Fibroblast of skin of back (primary cell): ENCODE results near the gene IL9R.
"Not testable (repeated sequence)": the region's sequence is repeated elsewhere in the genome, so short reads cannot be mapped to it uniquely, and the experiment has no call there.

Experiments
- DNase-seq: peaks from one replicate; pipeline ENCODE4 v3.0.0-alpha.2; 2013

Gene IL9R

DNA sequence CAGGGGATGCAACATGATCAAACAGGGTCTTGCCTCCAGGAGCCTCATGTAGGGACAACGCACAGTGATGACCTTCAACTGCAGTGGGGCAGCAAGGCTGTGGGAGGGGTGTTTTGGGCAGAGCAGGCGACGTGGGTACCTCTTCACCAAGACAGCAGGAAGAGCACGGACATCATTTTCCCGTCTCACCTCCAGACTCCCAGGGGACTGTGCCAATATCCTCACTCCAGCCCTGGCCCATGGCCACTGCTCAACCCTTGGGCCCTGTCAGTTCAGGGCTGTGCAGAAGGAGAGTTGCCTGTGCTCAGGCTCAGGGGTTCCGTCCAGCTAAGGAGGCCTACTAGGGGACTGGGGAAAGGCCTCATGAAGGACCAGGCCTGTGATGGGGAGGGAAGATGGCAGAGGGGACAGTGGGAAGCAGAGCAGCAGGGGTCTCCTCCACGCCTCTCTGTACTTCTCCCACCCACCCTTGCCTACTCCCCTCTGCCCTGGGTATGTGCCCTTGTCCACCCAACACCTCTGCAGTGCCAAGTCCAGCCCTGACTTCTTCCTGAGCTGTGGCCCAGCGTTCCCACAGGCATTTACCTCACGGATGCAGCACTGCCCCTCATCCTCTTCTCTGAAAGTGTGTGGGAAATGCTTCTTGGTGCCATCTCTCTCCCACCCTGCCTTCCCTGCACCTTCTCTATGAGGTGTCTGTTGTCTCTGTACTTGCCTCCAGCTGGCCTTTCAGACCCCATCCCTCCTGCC is 1.4 kb downstream of the IL9R start:
- DNase-seq, result no peak

DNA sequence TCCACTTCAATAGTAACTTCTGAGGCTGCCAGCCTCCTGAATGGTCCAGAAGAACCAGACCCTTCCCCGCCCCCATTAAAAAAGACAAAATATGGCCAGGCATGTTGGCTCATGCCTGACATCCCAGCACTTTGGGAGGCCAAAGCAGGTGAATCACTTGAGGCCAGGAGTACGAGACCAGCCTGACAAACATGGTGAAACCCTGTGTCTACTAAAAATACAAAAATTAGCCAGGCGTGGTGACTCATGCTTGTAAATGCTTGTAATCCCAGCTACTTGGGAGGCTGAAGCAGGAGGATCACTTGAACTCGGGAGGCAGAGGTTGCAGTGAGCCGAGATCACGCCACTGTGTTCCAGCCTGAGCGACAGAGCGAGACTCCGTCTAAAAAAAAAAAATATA is 2.3 kb downstream of the IL9R start:
- DNase-seq, result not testable (repeated sequence)

DNA sequence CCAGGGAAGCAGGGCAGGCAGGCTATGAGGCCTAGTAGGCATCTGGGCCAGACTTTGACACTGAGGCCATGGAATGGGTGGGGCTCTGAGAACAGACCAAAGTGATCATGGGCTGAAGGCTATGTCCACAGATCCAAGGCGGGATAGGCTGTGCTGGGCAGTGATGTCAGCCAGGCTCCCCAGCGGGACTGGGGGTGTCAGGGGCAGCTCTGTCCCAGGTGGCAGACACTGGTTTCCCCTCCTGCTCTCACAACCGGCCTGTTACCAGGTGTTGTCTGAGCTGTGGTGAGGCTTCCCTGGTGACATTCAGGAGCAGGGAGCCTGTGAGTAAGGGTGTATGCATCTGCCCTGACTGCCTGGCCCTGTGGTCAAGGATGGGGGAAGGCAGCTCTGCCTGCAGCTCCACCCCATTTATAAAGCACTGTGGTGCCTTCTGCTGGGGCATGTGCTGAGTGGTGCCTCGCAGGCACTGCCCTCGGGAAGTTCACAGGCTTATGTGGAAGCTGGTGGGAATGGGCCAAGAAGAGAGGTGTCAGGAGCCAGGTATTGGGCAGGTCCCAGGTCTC is 2.9 kb downstream of the IL9R start:
- DNase-seq, result no peak

DNA sequence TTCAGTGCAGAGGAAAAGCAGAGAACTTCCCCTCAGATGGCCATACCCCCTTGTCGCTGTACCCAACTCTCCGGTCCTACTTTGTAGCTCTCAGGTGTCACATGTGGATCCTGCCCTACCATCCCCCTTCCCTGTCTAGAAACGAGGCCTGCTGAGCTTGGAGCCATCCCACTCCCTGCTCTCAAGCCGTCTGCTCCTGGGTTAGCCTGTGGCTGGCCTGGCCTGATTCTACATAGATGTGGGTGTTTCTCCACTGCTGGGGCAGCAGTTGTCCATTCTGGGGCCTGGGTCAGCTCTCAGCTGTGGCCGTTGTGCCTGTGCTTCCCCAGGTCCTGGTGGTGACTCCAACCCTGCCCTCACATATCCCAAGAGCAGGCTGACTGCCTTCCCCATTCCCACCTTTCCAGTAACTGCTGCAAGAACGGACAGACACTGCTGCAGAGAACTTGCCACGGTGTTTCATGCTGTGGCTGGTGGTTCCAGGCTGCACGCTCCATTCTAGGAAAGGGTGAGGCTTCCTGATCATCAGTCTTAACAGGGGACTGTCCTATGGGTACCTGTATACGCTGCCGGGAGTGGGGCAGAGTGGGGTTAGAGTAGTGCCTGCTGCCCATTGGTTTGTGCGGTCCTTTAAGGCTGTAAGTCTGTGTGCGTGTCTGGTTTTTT is 3.6 kb downstream of the IL9R start:
- DNase-seq, result no peak

DNA sequence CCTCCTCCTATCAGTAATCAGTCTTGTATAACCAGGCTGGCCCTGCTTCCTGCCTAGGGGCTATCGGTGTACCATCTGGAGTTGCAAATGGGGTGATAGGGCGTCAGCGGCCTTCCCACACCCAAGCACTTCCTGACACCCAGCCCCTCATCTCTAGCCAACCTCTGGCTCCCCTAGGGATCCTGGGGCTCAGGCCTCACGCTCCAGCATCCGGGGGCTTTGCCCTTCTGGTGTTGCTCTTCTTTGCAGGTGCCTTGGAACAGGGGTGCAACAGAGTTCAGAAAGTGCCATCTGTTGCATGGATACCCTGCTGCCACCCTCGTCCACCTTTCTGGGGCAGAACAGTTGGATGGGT is 4.1 kb downstream of the IL9R start:
- no peak for DNase-seq

DNA sequence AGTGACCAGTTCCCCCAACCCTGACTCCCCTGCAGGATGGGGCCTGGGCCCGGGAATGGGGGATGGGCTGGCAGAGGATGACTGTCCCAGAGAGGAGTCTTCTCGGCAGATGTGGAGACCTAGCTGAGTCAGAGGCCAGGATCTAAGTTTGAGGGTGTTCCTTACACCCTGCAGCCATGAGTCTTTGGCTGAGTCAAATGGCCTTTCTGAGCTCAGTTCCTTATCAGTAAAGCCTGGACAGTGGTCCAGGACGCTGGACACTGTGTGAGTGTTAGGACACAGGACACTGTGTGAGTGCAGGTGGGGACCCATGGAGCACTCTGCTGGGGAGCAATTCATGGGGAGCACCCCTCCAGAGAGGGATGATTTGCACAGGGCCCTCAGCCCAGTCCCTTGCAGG is 5.0 kb downstream of the IL9R start:
- no peak for DNase-seq

DNA sequence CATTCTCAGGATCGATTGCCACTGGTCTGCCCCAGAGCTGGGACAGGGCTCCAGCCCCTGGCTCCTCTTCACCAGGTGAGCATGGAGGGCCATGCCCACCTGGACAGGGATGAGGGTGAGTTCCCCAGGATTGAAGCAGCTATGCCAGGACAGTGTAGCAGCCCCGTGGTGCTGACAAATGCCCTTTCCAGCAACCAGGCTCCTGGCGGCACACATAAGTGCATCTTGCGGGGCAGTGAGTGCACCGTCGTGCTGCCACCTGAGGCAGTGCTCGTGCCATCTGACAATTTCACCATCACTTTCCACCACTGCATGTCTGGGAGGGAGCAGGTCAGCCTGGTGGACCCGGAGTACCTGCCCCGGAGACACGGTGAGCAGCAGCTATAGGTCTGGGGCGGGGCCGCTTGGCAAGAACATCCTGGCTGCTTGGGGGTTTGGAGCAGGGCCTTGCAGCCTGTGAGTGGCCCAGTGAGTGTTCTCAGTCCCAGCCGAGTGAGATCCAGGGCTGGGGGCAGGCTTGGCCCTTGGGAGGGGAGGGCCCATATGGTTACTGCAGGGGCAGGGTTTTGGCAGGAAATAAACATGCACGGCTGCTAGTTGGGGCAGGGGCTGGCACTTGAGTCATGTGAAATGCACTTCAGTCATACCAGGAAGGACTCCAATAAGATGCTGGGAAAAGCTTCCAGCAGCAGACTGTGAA is 6.1 kb downstream of the IL9R start:
- no peak for DNase-seq

DNA sequence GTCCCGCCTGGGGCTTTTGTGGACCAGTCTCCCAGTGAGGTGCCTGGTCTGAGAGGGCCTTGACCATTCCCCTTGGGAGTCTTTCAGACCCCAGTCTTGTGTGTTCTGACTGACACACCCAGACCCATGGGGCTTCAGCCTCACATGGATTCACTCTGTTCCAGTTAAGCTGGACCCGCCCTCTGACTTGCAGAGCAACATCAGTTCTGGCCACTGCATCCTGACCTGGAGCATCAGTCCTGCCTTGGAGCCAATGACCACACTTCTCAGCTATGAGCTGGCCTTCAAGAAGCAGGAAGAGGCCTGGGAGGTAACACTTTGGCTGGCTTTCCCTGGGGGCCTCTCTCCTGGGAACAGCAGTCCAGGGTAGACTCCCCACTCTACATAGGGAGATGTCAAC is 6.8 kb downstream of the IL9R start:
- no peak for DNase-seq

DNA sequence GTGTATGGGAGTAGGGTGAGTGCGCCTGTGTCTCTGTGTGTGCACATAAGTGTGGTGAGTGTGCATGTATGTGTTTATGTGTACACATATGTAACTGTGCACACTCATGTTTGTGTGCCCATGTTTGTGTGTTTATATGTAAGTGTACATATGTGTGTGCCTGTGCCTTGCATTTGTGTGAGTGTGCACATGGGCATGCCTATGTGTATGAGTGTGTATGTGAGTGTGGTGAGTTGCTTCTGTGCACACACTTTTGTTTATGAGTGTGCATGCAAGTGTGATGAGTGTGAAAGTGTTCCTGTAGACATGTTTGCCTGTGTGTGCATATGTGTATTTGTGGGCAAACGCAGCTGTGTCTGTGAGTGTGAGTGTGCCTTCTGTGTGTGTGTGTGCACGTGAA is 7.2 kb downstream of the IL9R start:
- no peak for DNase-seq

DNA sequence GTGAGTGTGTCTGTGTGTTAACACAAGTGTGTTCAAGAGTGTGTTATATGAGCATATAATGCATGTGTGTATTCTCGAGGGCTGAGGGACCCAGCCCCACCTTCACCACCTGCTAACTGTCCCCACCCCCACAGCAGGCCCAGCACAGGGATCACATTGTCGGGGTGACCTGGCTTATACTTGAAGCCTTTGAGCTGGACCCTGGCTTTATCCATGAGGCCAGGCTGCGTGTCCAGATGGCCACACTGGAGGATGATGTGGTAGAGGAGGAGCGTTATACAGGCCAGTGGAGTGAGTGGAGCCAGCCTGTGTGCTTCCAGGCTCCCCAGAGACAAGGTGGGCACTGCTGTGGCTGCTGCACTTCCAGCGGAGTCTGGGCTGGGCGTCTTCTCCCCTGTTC is 7.6 kb downstream of the IL9R start:
- DNase-seq, result no peak

DNA sequence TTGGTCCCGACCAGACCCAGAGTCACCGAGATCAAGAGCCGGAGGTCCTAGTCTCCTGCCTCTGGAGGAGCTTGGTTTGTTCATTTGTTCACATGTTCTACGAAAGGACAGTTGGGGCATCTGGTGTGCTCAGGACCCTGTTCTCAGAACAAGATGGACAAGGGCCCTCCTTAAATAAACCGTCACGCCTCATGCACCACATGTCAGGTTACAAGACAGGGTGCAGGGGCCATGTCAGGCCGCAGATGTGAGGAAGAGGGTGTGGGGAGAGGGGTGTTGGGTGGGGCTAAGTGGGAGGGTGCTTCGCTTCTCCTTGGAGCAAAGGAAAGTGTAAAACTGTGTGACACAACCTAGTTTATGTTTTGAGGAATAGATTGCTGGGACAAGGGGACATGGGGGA is 9.0 kb downstream of the IL9R start:
- not testable (repeated sequence) for DNase-seq

DNA sequence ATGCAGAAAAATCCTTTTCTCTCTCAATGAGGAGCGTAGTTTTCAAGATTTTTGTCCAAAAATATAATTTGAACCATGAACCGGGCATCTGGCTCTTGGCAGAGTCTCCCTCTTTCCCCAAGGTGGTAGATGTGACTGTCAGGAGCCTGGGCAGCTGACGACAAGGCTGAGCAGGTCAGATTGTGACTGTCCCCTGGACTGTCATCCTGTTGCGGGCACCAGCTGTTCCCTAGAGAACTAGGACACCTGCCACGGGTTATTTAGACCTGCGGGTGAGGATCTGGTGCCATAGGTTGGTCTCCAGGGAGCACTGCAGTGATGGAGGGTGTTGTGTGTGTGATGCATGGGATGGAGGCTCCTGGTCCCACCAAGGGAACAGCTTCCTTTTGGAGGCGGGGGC is 10.9 kb downstream of the IL9R start:
- not testable (repeated sequence) for DNase-seq

DNA sequence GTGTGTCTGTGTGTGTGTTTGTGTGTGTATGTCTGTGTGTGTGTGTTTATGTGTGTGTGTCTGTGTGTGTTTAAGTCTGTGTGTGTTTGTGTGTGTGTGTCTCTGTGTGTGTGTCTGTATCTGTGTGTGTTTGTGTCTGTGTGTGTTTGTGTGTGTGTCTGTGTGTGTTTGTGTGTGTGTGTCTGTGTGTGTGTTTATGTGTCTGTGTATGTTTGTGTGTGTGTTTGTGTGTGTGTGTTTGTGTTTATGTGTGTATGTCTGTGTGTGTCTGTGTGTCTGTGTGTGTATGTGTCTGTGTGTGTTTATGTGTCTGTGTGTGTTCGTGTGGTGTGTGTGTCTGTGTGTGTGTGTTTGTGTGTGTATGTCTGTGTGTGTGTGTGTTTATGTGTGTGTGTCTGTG is 11.4 kb downstream of the IL9R start:
- no peak for DNase-seq

DNA sequence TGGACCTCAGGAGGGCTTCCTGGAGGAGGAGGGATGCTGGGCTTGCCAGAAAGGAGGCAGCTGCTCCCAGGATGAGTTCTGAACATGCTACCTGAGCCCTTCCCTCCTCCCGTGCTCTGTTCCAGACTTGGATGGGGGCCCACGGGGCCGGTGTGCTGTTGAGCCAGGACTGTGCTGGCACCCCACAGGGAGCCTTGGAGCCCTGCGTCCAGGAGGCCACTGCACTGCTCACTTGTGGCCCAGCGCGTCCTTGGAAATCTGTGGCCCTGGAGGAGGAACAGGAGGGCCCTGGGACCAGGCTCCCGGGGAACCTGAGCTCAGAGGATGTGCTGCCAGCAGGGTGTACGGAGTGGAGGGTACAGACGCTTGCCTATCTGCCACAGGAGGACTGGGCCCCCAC is 12.2 kb downstream of the IL9R start:
- DNase-seq, result not testable (repeated sequence)

DNA sequence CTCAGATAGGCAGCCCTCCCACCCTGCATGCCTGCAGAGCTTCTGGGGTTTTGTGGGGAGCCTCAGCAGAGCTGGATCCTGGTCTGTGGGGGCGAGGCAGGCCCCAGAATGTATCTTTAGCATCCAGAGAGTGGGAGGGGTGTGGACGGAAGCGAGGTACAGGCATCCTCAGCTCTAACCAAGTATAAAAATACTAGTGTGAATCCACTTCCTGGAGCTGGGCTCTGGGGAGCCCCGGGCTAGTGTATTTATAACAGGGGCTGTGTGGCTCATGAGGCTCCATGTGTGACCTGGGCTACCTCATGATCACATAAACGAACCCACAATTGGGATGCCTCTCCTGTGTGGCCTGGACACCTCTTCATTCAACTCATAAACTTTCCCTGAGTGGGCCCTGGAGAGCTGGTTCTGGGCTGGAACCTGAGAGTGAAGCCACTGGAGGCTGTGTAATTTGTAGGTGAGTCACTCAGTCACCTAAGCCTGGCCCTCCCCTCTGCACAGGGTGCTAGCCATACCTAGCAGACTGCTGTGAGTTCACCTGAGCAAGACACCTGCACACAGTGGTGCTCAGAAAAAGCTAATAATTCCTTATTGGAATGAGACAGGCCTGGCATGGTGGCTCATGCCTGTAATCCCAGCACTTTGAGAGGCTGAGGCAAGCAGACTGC is 15.9 kb downstream of the IL9R start:
- not testable (repeated sequence) for DNase-seq

DNA sequence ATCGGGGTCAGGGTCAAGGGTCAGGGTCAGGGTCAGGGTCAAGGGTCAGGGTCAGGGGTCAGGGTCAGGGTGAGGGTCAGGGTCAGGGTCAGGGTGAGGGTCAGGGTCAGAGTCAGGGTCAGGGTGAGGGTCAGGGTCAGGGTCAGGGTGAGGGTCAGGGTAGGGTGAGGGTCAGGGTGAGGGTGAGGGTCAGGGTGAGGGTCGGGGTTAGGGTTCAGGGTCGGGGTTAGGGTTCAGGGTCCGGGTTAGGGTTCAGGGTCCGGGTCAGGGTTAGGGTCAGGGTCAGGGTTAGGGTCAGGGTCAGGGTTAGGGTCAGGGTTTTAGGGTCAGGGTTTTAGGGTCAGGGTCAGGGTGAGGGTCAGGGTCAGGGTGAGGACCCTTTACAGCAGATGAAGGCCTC is 22.4 kb downstream of the IL9R start:
- DNase-seq, result not testable (repeated sequence)

DNA sequence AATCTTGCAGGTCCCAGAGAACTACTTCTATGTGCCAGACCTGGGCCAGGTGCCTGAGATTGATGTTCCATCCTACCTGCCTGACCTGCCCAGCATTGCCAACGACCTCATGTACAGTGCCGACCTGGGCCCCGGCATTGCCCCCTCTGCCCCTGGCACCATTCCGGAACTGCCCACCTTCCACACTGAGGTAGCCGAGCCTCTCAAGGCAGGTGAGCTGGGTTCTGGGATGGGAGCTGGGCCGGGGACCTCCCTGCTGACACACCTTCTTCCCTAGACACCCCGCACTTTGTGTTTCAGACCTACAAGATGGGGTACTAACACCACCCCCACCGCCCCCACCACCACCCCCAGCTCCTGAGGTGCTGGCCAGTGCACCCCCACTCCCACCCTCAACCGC is 25.5 kb downstream of the IL9R start:
- DNase-seq, result not testable (repeated sequence)

DNA sequence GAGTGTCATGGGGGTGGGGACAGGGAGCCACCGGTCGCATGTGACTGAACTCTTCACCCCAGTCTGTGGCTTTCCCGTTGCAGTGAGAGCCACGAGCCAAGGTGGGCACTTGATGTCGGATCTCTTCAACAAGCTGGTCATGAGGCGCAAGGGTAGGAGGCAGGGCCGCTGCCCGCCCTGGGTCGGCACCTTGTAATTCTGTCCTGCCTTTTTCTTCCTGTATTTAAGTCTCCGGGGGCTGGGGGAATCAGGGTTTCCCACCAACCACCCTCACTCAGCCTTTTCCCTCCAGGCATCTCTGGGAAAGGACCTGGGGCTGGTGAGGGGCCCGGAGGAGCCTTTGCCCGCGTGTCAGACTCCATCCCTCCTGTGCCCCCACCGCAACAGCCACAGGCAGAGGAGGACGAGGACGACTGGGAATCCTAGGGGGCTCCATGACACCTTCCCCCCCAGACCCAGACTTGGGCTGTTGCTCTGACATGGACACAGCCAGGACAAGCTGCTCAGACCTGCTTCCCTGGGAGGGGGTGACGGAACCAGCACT is 27.5 kb downstream of the IL9R start:
- not testable (repeated sequence) for DNase-seq

DNA sequence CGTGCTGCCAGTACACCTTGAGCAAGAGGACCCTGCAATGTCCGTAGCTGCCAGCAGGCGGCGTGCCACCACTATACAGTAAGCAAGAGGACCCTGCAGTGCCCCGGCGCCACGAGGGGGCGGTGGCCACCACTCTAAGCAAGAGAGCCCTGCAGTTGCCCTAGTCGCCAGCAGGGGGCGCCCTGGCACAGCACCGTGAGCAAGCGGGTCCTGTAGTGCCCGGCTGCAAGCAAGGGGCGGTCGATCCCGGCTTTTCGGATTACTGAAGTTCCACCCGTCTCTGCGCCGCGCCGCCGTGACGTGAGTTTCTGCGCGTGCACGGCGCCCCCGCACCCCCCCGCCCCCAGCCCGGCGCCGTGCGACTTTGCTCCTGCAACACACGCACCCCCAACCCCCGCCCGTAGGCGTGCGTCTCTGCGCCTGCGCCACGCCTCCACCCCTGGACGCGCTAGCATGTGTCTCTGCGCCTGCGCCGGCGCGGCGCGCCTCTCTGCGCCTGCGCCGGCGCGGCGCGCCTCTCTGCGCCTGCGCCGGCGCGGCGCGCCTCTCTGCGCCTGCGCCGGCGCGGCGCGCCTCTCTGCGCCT is 31.2 kb downstream of the IL9R start:
- DNase-seq, result not testable (repeated sequence)

DNA sequence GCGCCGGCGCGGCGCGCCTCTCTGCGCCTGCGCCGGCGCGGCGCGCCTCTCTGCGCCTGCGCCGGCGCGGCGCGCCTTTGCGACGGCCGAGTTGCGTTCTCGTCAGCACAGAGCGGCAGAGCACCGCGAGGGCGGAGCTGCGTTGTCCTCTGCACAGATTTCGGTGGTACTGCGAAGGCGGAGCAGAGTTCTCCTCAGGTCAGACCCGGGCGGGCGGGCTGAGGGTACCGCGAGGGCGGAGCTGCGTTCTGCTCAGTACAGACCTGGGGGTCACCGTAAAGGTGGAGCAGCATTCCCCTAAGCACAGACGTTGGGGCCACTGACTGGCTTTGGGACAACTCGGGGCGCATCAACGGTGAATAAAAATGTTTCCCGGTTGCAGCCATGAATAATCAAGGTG is 31.8 kb downstream of the IL9R start:
- DNase-seq, result not testable (repeated sequence)

DNA sequence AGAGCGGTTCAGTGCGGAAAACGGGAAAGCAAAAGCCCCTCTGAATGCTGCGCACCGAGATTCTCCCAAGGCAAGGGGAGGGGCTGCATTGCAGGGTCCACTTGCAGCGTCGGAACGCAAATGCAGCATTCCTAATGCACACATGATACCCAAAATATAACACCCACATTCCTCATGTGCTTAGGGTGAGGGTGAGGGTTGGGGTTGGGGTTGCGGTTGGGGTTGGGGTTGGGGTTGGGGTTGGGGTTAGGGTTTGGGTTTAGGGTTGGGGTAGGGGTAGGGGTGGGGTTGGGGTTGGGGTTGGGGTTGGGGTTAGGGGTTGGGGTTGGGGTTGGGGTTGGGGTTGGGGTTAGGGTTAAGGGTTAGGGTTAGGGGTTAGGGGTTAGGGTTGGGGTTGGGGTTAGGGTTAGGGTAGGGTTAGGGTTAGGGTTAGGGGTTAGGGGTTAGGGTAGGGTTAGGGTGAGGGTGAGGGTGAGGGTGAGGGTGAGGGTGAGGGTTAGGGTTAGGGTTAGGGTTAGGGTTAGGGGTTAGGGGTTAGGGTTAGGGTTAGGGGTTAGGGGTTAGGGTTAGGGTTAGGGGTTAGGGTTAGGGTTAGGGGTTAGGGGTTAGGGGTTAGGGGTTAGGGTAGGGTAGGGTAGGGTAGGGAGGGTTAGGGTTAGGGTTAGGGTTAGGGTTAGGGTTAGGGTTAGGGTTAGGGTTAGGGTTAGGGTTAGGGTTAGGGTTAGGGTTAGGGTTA is 32.4 kb downstream of the IL9R start:
- not testable (repeated sequence) for DNase-seq

DNA sequence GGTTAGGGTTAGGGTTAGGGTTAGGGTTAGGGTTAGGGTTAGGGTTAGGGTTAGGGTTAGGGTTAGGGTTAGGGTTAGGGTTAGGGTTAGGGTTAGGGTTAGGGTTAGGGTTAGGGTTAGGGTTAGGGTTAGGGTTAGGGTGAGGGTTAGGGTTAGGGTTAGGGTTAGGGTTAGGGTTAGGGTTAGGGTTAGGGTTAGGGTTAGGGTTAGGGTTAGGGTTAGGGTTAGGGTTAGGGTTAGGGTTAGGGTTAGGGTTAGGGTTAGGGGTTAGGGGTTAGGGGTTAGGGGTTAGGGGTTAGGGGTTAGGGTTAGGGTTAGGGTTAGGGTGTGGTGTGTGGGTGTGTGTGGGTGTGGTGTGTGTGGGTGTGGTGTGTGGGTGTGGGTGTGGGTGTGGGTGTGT is 33.0 kb downstream of the IL9R start:
- not testable (repeated sequence) for DNase-seq
